Activated CD4-positive, alpha-beta T cell treated with anti-CD3 and anti-CD28 coated beads for 36 hours (primary cell): ENCODE measurements around the gene RAB7B. TPM values are rescaled to one million over a fixed set of nuclear protein-coding genes. Genes with fewer than 3 reads are reported as not detected.
A peak's percentile ranks its signal among the peaks of the same experiment; 100 is the strongest.

Source experiments
- ATAC-seq: fragments of 200-7000 bp; cut with Tn5 transposase; one replicate; pipeline ENCODE4 v1.10.0; 2021; ENCODE audit warnings: mild to moderate bottlenecking, moderate library complexity
- CTCF ChIA-PET: fragments of 350-600 bp; sonication (Branson Sonifier 250); formaldehyde crosslinking; loops from one replicate; lab custom pipeline; 2021; ENCODE audit warnings: antibody characterized with exemption; lab: Charles Lee
- POLR2A ChIA-PET: fragments of 350-600 bp; sonication (Branson Sonifier 250); formaldehyde crosslinking; loops from one replicate; lab custom pipeline; 2021; ENCODE audit warnings: antibody characterized with exemption, inconsistent platforms; lab: Charles Lee
- DNase-seq: peaks from one replicate; pipeline ENCODE4 v3.0.0-alpha.2; 2020
- H3K27ac Mint-ChIP-seq: one replicate; pipeline ENCODE4 v1.8.0; 2021; ENCODE audit warnings: mixed read lengths
- H3K27me3 Mint-ChIP-seq: one replicate; pipeline ENCODE4 v1.8.0; 2021; ENCODE audit warnings: mixed read lengths
- H3K36me3 Mint-ChIP-seq: one replicate; pipeline ENCODE4 v1.8.0; 2021; ENCODE audit warnings: low read depth, mixed read lengths
- H3K4me1 Mint-ChIP-seq: one replicate; pipeline ENCODE4 v1.8.0; 2021; ENCODE audit warnings: mixed read lengths
- H3K4me3 Mint-ChIP-seq: one replicate; pipeline ENCODE4 v1.8.0; 2021; ENCODE audit warnings: mild to moderate bottlenecking, moderate library complexity, mixed read lengths
- H3K9me3 Mint-ChIP-seq: one replicate; pipeline ENCODE4 v1.8.0; 2021; ENCODE audit warnings: low read depth, mixed read lengths
- intact Hi-C, 2 experiments: fragments of 100-400 bp; cut with DNase I in 1 of 2; cut with micrococcal nuclease in 1 of 2; formaldehyde crosslinking; loops; one replicate each; pipeline versions ENCODE4 v1.14.2 to v1.15.1; 2022 to 2024; cut with DNase I, micrococcal nuclease
- total RNA-seq, 2 experiments: library from RNA; stranded (reverse); gene quantifications; one replicate each; pipeline ENCODE4 v1.2.3, GENCODE V29; 2021

RAB7B gene
- total RNA-seq, 2 experiments from 2014 or later, result not detected

- Mint-ChIP-seq H3K27me3 (peaks cover 16% of the 10 kb centered on the region), H3K4me1 (peaks cover 24% of the 10 kb centered on the region), H3K27ac (no peak overlapping the region), H3K4me3 (no peak overlapping the region), H3K9me3 (no peaks in the 10 kb centered on the region), H3K36me3 (no peaks in the 10 kb centered on the region)
- intact Hi-C loops, result no loop called here
- ATAC-seq (no peak), DNase-seq (no peak)
- CTCF ChIA-PET, result interaction anchor here (0.9 to 3.0 kb wide), 5 partner anchors 11 to 68 kb away, joined by 4 to 15 read pairs (median 4); no protein-coding TSS in a partner anchor
- POLR2A ChIA-PET, result interaction anchor here (0.6 kb wide), 1 partner anchor 10 kb away, joined by 3 read pairs; no protein-coding TSS in a partner anchor
These were observed 34.4 kb upstream of the RAB7B start for GRCh38 chr1:206037581-206037980.

- Mint-ChIP-seq H3K4me1 (peaks cover 24% of the 10 kb centered on the region), H3K9me3 (no peaks in the 10 kb centered on the region), H3K27ac (no peak overlapping the region), H3K27me3 (peaks cover 16% of the 10 kb centered on the region), H3K36me3 (no peaks in the 10 kb centered on the region), H3K4me3 (no peak overlapping the region)
- ChIA-PET POLR2A (interaction anchor here (0.6 kb wide), 1 partner anchor 11 kb away, joined by 3 read pairs; no protein-coding TSS in a partner anchor), CTCF (interaction anchor here (0.9 to 3.0 kb wide), 6 partner anchors 10 to 78 kb away, joined by 4 to 15 read pairs (median 4); no protein-coding TSS in a partner anchor)
- intact Hi-C loops, result no loop called here
- ATAC-seq (peak; percentile 68), DNase-seq (peak; percentile 30)
These were observed 33.7 kb upstream of the RAB7B start for GRCh38 chr1:206036663-206037455.

GRCh38 chr1:206035027-206035426 lies 31.8 kb upstream of the RAB7B start:
- no peak overlapping the region for H3K4me3 Mint-ChIP-seq
- intact Hi-C loops, result no loop called here
- no peaks in the 10 kb centered on the region for H3K36me3 Mint-ChIP-seq
- CTCF ChIA-PET, result interaction anchor here (0.7 to 7.7 kb wide), 5 partner anchors 11 to 70 kb away, joined by 3 to 194 read pairs (median 3); no protein-coding TSS in a partner anchor
- H3K27me3 Mint-ChIP-seq, result peaks cover 15% of the 10 kb centered on the region
- H3K9me3 Mint-ChIP-seq, result no peaks in the 10 kb centered on the region
- POLR2A ChIA-PET, result no interaction called here
- H3K27ac Mint-ChIP-seq, result no peak overlapping the region
- peaks cover 27% of the 10 kb centered on the region for H3K4me1 Mint-ChIP-seq
- peak; percentile 11 for DNase-seq
- ATAC-seq, result no peak

- ATAC-seq (no peak), DNase-seq (no peak)
- Mint-ChIP-seq H3K36me3 (no peaks in the 10 kb centered on the region), H3K4me1 (peaks cover 15% of the 10 kb centered on the region), H3K9me3 (no peaks in the 10 kb centered on the region), H3K4me3 (no peak overlapping the region), H3K27ac (no peak overlapping the region), H3K27me3 (peaks cover 19% of the 10 kb centered on the region)
- ChIA-PET CTCF (interaction anchor here (0.8 to 7.7 kb wide), 2 partner anchors 73 to 87 kb away, joined by 3 to 194 read pairs; no protein-coding TSS in a partner anchor), POLR2A (no interaction called here)
- intact Hi-C loops, result no loop called here
These were observed 29.4 kb upstream of the RAB7B start for GRCh38 chr1:206032380-206033140.

DNA sequence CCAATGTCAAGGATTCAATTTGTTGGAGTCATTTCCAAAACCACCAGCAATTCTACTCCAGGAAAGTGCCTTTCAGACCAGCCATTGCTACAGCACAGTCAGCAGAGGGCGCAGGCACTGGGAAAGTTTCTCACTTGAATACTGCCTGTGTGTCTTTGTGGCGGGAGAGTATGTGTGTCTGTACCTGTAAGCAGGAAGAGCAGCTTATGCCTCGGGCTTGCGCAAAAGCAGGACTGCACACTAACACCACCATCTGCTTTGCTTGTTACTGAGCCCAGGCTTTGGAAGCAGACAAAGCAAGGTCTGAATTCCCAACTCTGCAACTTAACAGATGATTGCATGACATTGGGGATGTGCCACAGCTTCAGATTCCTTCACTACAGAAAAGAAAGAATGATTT lies 27.5 kb upstream of the RAB7B start:
- Mint-ChIP-seq H3K27me3 (peaks cover 21% of the 10 kb centered on the region), H3K4me3 (no peak overlapping the region), H3K36me3 (no peaks in the 10 kb centered on the region), H3K27ac (no peak overlapping the region), H3K4me1 (peaks cover 10% of the 10 kb centered on the region), H3K9me3 (no peaks in the 10 kb centered on the region)
- ChIA-PET CTCF (interaction anchor here (0.6 to 7.7 kb wide), 22 partner anchors 9 to 431 kb away, joined by 3 to 194 read pairs (median 4); no protein-coding TSS in a partner anchor), POLR2A (no interaction called here)
- intact Hi-C loops, result loop anchor here (1.0 kb wide), 2 partner anchors 76 to 111 kb away; no protein-coding TSS in a partner anchor
- ATAC-seq (peak; percentile 98), DNase-seq (peak; percentile 87)

DNA sequence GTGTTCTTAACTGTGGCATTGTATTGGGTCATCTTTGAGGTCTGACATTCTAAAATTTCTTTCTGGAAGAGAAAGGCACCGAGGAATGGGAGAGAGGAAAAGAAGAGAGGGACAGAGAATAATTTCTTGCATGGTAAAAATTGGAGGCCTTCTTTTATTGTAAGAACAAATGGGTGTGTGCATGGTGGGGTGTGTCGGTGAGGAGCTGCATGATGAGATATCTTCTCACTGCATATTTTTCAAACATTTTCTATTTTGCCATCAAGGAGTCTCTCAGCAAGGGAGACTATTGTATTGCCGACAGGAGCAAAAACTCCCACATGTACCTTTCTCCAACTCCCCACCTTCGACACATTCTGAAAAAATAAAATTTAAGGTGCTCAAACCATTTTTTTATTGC lies 27.0 kb upstream of the RAB7B start:
- no peak for ATAC-seq
- intact Hi-C loops, result loop anchor here (1.0 kb wide), 2 partner anchors 76 to 111 kb away; no protein-coding TSS in a partner anchor
- CTCF ChIA-PET, result interaction anchor here (0.6 to 7.7 kb wide), 25 partner anchors 8 to 432 kb away, joined by 3 to 194 read pairs (median 5); no protein-coding TSS in a partner anchor
- Mint-ChIP-seq H3K27me3 (peaks cover 21% of the 10 kb centered on the region), H3K27ac (no peak overlapping the region), H3K4me1 (peaks cover 9% of the 10 kb centered on the region), H3K4me3 (no peak overlapping the region), H3K9me3 (no peaks in the 10 kb centered on the region), H3K36me3 (no peaks in the 10 kb centered on the region)
- POLR2A ChIA-PET, result no interaction called here
- no peak for DNase-seq

DNA sequence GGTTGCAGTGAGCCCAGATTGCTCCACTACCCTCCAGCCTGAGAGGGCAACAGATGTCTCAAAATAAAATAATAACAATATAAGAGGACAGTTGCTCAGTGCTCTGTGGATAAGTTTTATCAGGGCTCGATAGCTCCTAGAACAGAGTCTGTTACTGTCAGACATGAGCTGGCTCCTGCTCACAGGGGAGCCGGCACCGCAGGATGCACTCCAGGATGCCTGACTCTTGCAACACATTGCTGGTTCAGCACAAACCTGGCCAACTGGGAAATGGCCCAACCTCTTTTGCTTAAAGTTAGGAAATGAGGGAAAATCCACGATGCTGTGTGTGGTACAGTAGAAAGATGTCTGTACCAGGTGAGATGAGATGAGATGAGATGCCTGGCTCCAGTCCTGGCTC lies 26.3 kb upstream of the RAB7B start:
- POLR2A ChIA-PET, result no interaction called here
- Mint-ChIP-seq H3K9me3 (no peaks in the 10 kb centered on the region), H3K4me3 (no peak overlapping the region), H3K36me3 (no peaks in the 10 kb centered on the region), H3K4me1 (peaks cover 4% of the 10 kb centered on the region), H3K27me3 (peaks cover 21% of the 10 kb centered on the region), H3K27ac (no peak overlapping the region)
- intact Hi-C loops, result no loop called here
- no peak for DNase-seq
- CTCF ChIA-PET, result interaction anchor here (0.5 to 7.7 kb wide), 15 partner anchors 9 to 372 kb away, joined by 3 to 194 read pairs (median 5); no protein-coding TSS in a partner anchor
- ATAC-seq, result no peak

DNA sequence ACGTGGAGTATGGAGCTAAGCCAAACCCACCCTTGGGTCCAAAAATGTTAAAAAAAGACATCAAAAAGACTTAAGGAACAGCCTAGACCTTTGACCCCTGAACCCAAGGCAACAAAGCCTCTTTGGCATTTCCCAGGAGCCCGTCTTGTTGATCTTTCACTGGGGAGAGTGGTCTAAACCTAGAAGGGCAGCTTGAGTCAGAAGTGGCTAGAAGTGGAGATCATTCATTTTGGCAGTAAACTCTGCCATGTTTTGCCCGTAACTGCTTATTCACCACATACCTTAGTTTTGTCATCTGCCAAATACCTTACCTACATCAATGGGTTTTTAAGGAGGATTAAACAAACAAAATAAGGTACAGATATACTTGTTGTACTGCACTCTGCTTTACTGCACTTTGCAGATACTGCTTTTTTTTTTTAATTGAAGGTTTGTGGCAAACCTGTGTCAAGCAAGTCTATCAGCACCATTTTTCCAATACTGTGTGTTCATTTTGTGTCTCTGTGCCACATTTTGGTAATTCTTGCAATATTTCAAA lies 22.2 kb upstream of the RAB7B start:
- no peaks in the 10 kb centered on the region for H3K36me3 Mint-ChIP-seq
- no peaks in the 10 kb centered on the region for H3K9me3 Mint-ChIP-seq
- intact Hi-C loops, result no loop called here
- no peak for ATAC-seq
- H3K4me3 Mint-ChIP-seq, result no peak overlapping the region
- ChIA-PET POLR2A (no interaction called here), CTCF (interaction anchor here (0.9 to 2.3 kb wide), 4 partner anchors 9 to 81 kb away, joined by 3 to 9 read pairs (median 6); no protein-coding TSS in a partner anchor)
- H3K27me3 Mint-ChIP-seq, result peaks cover 13% of the 10 kb centered on the region
- no peaks in the 10 kb centered on the region for H3K4me1 Mint-ChIP-seq
- no peak overlapping the region for H3K27ac Mint-ChIP-seq
- no peak for DNase-seq

DNA sequence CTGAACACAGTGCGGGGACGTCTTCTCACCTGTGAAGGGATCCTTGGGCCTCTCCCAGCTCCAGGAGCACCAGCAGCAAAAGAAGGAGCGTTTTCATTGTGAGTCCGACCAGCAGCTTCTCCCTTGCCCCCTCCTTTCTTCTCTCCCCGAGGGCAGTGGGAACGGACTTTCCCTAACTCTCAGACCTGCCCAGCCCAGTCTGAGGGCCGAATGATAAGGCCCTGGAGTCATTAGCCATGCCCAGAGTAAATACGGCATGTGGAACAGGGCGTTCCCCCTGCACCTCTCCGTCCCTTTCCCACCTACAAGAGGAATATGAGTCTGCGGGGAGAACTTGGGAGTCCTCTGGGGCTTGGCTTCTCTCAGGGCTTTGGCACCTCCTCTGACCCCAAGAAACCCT lies 20.5 kb upstream of the RAB7B start, which contains the start of gene CTSE:
CTSE (minus strand) TSS at position 201 of the 400 bp plus-strand sequence; CDS start at position 97, 104 bp downstream.
- H3K27ac Mint-ChIP-seq, result no peak within 1 kb of the TSS
- intact Hi-C loops, result no loop called here
- H3K36me3 Mint-ChIP-seq, result no peaks in the 10 kb centered on the region
- H3K4me3 Mint-ChIP-seq, result no peak within 1 kb of the TSS
- POLR2A ChIA-PET, result no interaction called here
- H3K9me3 Mint-ChIP-seq, result no peaks in the 10 kb centered on the region
- no peaks in the 10 kb centered on the region for H3K4me1 Mint-ChIP-seq
- CTCF ChIA-PET, result interaction anchor here (1.1 to 1.4 kb wide), 2 partner anchors 11 to 46 kb away, joined by 5 to 6 read pairs; no protein-coding TSS in a partner anchor
- no peak for ATAC-seq
- no peak for DNase-seq
- peaks cover 7% of the 10 kb centered on the region for H3K27me3 Mint-ChIP-seq

DNA sequence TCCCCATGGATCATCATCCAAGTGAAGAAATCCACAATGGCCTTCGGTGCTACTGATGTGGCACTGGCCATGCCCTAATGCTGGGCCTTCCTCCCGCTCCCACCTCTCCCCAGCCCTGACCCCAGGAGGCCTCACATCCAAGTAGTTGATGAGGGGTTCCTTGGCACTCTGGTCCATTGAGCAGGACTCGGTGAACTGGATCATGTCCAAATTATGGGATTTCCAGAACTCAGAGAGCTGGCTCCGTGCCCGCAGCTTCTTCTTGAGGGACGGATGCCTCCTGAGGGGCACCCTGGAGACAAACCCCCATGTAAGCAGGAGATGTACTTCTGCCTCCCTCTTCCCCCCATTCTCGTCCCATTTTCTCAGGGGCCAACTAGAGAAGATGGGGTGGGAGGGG lies 19.6 kb upstream of the RAB7B start:
- CTCF ChIA-PET, result no interaction called here
- no peaks in the 10 kb centered on the region for H3K9me3 Mint-ChIP-seq
- peaks cover 7% of the 10 kb centered on the region for H3K27me3 Mint-ChIP-seq
- no peaks in the 10 kb centered on the region for H3K4me1 Mint-ChIP-seq
- intact Hi-C loops, result no loop called here
- no peak overlapping the region for H3K27ac Mint-ChIP-seq
- no peak for DNase-seq
- no peaks in the 10 kb centered on the region for H3K36me3 Mint-ChIP-seq
- no peak overlapping the region for H3K4me3 Mint-ChIP-seq
- POLR2A ChIA-PET, result no interaction called here
- no peak for ATAC-seq
